SK-N-SH (cell line): ENCODE measurements around the gene FECH. TPM values are rescaled to one million over a fixed set of nuclear protein-coding genes. Genes with fewer than 3 reads are reported as not detected.

ENCODE experiments used
- CTCF ChIA-PET: fragments of 300-600, 350-600 bp; formaldehyde crosslinking; extraction: SDS; loops from one replicate; lab custom pipeline; 2021; lab: Yijun Ruan, JAX
- POLR2A ChIA-PET: fragments of 350-600 bp; sonication (Branson Sonifier 250); formaldehyde crosslinking; extraction: SDS; loops from one replicate; lab custom pipeline; 2020; ENCODE audit warnings: antibody characterized with exemption, inconsistent platforms; lab: Yijun Ruan, JAX
- DNase-seq: peaks from one replicate; pipeline ENCODE4 v3.0.0; 2012
- H2AFZ ChIP-seq: fragments of 200-600 bp; sonication (generic); 2 replicates; pipeline ENCODE4 v1.8.1; 2016; ENCODE audit warnings: antibody characterized with exemption, mild to moderate bottlenecking, low read depth
- H3F3A ChIP-seq: fragments of 200-600 bp; sonication (generic); replicated peaks from 2 replicates; pipeline ENCODE3; 2016; ENCODE audit warnings: antibody characterized with exemption, mild to moderate bottlenecking; ENCODE audit not compliant: insufficient read depth
- H3K27ac ChIP-seq, 2 experiments: fragments of 200-500 bp in 1 of 2; fragments of 200-600 bp in 1 of 2; sonication (Bioruptor generic) in 1 of 2; sonication (generic), shearing (Covaris generic) in 1 of 2; 2 replicates each; pipeline versions ENCODE4 v1.5.1 to v1.6.1; 2014 to 2016; ENCODE audit warnings: low read depth in 2 of 2, inconsistent platforms in 1 of 2, low read length in 1 of 2, mild to moderate bottlenecking in 1 of 2, mixed read lengths in 1 of 2
- H3K27me3 ChIP-seq: fragments of 200-600 bp; sonication (generic), shearing (Covaris generic); 2 replicates; pipeline ENCODE4 v1.6.1; 2016; ENCODE audit warnings: mixed run types; ENCODE audit not compliant: insufficient read depth
- H3K36me3 ChIP-seq, 2 experiments: fragments of 200-500 bp in 1 of 2; fragments of 200-600 bp in 1 of 2; sonication (Bioruptor generic) in 1 of 2; sonication (generic) in 1 of 2; replicated peaks in 1 of 2; 2 replicates each; pipeline versions ENCODE3 to v1.5.1; 2014 to 2016; ENCODE audit warnings: low read length in 1 of 2, mild to moderate bottlenecking in 1 of 2; ENCODE audit not compliant: insufficient read depth in 2 of 2, control insufficient read depth in 1 of 2
- H3K4me1 ChIP-seq, 2 experiments: fragments of 200-500 bp in 1 of 2; fragments of 200-600 bp in 1 of 2; sonication (Bioruptor generic) in 1 of 2; sonication (generic), shearing (Covaris generic) in 1 of 2; 2 replicates each; pipeline versions ENCODE4 v1.5.1 to v1.6.1; 2014 to 2016; ENCODE audit warnings: low read depth in 1 of 2, low read length in 1 of 2, mixed run types in 1 of 2; ENCODE audit not compliant: insufficient read depth in 2 of 2, control insufficient read depth in 1 of 2
- H3K4me2 ChIP-seq: fragments of 200-600 bp; sonication (generic), shearing (Covaris generic); 2 replicates; pipeline ENCODE4 v1.6.1; 2017; ENCODE audit warnings: mixed run types
- H3K4me3 ChIP-seq, 2 experiments: fragments of 200-500 bp in 1 of 2; fragments of 200-600 bp in 1 of 2; sonication (Bioruptor generic) in 1 of 2; sonication (generic), shearing (Covaris generic) in 1 of 2; 2 replicates each; pipeline versions ENCODE4 v1.5.1 to v1.8.1; 2014 to 2016; ENCODE audit warnings: low read depth in 2 of 2, inconsistent platforms in 1 of 2, low read length in 1 of 2, mild to moderate bottlenecking in 1 of 2, mixed read lengths in 1 of 2, moderate library complexity in 1 of 2
- H3K79me2 ChIP-seq: fragments of 200-600 bp; sonication (generic); 2 replicates; pipeline ENCODE4 v1.8.1; 2017; ENCODE audit warnings: mild to moderate bottlenecking; ENCODE audit not compliant: insufficient read depth
- H3K9ac ChIP-seq: fragments of 200-600 bp; sonication (generic); 2 replicates; pipeline ENCODE4 v1.6.1; 2017; ENCODE audit warnings: mixed run types
- H3K9me2 ChIP-seq: fragments of 200-600 bp; sonication (generic); 2 replicates; pipeline ENCODE4 v1.6.1; 2017; ENCODE audit warnings: mixed run types
- H3K9me3 ChIP-seq: fragments of 200-600 bp; sonication (generic); 2 replicates; pipeline ENCODE4 v1.6.1; 2017; ENCODE audit warnings: mixed run types, mild to moderate bottlenecking, moderate library complexity
- H4K20me1 ChIP-seq: fragments of 200-600 bp; sonication (generic); 2 replicates; pipeline ENCODE4 v1.6.1; 2017; ENCODE audit warnings: mild to moderate bottlenecking, mixed run types; ENCODE audit not compliant: insufficient read depth
- EZH2phosphoT487 ChIP-seq: fragments of 200-600 bp; sonication (generic); IDR thresholded peaks from 2 replicates; pipeline ENCODE4 v1.6.1; 2017; ENCODE audit warnings: low read depth, mixed run types, mild to moderate bottlenecking, antibody characterized with exemption, moderate library complexity, borderline replicate concordance
- GATA2 ChIP-seq: sonication (generic); formaldehyde crosslinking; IDR thresholded peaks from 2 replicates; pipeline ENCODE4 v1.5.0; 2020; ENCODE audit warnings: mild to moderate bottlenecking, missing genetic modification reagents
- MXI1 ChIP-seq: IDR thresholded peaks from 2 replicates; pipeline ENCODE4 v1.6.1; 2012; ENCODE audit warnings: mild to moderate bottlenecking, low read depth, low read length, improper control_type of control experiment
- POLR2AphosphoS5 ChIP-seq: IDR thresholded peaks from 2 replicates; pipeline ENCODE4 v1.6.1; 2012; ENCODE audit warnings: low read depth, low read length
- RAD21 ChIP-seq: IDR thresholded peaks from 2 replicates; pipeline ENCODE4 v1.6.1; 2012; ENCODE audit warnings: mild to moderate bottlenecking, low read length
- SIN3A ChIP-seq: IDR thresholded peaks from 2 replicates; pipeline ENCODE4 v1.6.1; 2012; ENCODE audit warnings: low read depth, mild to moderate bottlenecking, low read length, moderate library complexity, borderline replicate concordance
- WGBS: methylation state at CpG from one replicate; pipeline ENCODE4 v1.1.6; 2017; ENCODE audit warnings: low lambda C conversion rate; 5-methylcytosine and 5-hydroxymethylcytosine counted together
- polyA plus RNA-seq, 3 experiments: library from polyadenylated mRNA; depleted of rRNA; stranded (reverse); fragments of >200 nt; gene quantifications; 2 replicates each; pipeline ENCODE4 v1.2.3, GENCODE V29; 2012
- TF ChIP-seq, protein P1 (sequence below): IDR thresholded peaks from 2 replicates; pipeline ENCODE4 v1.6.1; 2012; ENCODE audit warnings: mild to moderate bottlenecking, low read depth, low read length, moderate library complexity
- TF ChIP-seq, protein P2 (sequence below): fragments of 150-350 bp; IDR thresholded peaks from 2 replicates; pipeline ENCODE4 v1.6.1; 2016; ENCODE audit warnings: mild to moderate bottlenecking, low read depth, low read length
- TF ChIP-seq, protein P3 (sequence below): IDR thresholded peaks from 2 replicates; pipeline ENCODE4 v1.4.0; 2012; ENCODE audit warnings: low read depth, borderline replicate concordance

The FECH gene
- polyA plus RNA-seq, 1 of the 3 experiments (the other 2 are of a cell fraction): 44.4 TPM

DNA sequence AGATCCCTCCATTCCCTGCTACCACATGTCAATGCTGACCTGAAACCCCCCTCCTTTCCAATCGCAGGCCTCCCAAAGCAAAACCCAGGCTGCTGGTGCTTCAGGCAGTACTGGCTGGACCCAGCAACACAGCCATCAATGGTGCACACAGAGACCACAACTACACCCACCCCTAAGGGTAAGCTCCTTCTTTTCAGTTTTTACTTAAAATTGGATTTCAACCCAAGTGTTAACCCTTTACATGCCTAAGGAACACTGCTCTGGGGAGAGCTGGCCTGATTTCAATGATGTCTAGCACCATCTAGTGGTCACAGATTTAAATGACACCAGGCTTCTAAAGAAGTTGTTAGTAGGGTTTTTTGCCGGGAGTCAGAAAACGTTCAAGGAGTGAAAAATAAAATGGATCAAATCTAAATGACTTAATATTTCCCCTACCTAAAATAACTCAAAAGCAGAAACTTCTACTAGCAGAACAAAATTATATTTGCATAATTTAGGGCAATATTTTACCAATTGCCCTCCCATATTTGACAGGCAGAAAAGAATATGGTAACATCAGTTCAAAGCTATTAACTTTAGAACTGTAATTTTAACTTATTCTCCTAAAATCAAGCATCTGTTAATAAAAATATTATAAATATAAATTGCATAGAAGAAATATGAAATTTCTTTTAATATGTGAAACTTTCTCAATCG is 24.6 kb downstream of the FECH start (continued):
- TF ChIP-seq, protein P1, sequence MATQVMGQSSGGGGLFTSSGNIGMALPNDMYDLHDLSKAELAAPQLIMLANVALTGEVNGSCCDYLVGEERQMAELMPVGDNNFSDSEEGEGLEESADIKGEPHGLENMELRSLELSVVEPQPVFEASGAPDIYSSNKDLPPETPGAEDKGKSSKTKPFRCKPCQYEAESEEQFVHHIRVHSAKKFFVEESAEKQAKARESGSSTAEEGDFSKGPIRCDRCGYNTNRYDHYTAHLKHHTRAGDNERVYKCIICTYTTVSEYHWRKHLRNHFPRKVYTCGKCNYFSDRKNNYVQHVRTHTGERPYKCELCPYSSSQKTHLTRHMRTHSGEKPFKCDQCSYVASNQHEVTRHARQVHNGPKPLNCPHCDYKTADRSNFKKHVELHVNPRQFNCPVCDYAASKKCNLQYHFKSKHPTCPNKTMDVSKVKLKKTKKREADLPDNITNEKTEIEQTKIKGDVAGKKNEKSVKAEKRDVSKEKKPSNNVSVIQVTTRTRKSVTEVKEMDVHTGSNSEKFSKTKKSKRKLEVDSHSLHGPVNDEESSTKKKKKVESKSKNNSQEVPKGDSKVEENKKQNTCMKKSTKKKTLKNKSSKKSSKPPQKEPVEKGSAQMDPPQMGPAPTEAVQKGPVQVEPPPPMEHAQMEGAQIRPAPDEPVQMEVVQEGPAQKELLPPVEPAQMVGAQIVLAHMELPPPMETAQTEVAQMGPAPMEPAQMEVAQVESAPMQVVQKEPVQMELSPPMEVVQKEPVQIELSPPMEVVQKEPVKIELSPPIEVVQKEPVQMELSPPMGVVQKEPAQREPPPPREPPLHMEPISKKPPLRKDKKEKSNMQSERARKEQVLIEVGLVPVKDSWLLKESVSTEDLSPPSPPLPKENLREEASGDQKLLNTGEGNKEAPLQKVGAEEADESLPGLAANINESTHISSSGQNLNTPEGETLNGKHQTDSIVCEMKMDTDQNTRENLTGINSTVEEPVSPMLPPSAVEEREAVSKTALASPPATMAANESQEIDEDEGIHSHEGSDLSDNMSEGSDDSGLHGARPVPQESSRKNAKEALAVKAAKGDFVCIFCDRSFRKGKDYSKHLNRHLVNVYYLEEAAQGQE: no peak
- TF ChIP-seq RAD21 (peak; percentile 80), SIN3A (no peak), EZH2phosphoT487 (no peak), MXI1 (no peak), POLR2AphosphoS5 (no peak)
- TF ChIP-seq, protein P2, sequence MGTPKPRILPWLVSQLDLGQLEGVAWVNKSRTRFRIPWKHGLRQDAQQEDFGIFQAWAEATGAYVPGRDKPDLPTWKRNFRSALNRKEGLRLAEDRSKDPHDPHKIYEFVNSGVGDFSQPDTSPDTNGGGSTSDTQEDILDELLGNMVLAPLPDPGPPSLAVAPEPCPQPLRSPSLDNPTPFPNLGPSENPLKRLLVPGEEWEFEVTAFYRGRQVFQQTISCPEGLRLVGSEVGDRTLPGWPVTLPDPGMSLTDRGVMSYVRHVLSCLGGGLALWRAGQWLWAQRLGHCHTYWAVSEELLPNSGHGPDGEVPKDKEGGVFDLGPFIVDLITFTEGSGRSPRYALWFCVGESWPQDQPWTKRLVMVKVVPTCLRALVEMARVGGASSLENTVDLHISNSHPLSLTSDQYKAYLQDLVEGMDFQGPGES: no peak
- TF ChIP-seq, protein P3, sequence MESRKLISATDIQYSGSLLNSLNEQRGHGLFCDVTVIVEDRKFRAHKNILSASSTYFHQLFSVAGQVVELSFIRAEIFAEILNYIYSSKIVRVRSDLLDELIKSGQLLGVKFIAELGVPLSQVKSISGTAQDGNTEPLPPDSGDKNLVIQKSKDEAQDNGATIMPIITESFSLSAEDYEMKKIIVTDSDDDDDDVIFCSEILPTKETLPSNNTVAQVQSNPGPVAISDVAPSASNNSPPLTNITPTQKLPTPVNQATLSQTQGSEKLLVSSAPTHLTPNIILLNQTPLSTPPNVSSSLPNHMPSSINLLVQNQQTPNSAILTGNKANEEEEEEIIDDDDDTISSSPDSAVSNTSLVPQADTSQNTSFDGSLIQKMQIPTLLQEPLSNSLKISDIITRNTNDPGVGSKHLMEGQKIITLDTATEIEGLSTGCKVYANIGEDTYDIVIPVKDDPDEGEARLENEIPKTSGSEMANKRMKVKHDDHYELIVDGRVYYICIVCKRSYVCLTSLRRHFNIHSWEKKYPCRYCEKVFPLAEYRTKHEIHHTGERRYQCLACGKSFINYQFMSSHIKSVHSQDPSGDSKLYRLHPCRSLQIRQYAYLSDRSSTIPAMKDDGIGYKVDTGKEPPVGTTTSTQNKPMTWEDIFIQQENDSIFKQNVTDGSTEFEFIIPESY: no peak

DNA sequence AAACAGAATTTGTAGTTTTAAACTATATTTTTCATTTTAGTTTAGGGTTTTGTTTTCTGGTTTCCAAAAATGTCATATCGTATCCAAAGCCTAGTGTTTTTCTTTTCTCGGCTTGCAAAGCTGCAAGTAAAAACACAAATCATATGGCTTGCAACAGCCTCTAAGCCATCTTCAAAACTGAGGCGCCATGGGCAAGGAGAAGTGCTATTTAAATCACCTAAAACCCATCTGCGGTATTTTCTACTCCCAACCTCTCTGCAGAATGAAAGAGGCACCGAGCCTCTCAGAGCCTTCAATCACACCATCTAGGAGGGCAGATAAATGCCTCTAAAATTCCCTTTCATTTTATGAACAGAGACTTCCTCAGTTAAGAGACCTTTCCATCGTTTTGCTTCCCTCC is 25.2 kb downstream of the FECH start:
- no peak overlapping the region for H3K27ac ChIP-seq
- no peak for DNase-seq
- no peak overlapping the region for H3K4me2 ChIP-seq
- POLR2A ChIA-PET: interaction anchor here (1.1 kb wide), 1 partner anchor 18 kb away, joined by 3 read pairs; no protein-coding TSS in a partner anchor
- peaks cover 0 to 3% of the 10 kb centered on the region in 2 experiments; a peak in 1 of 4 replicates for H3K4me1 ChIP-seq
- H3K79me2 ChIP-seq: no peaks in the 10 kb centered on the region
- H2AFZ ChIP-seq: no peak overlapping the region
- TF ChIP-seq GATA2: no peak
- TF ChIP-seq, all 33 proteins: peak for 0
- Histone ChIP-seq H3K9me3 (no peaks in the 10 kb centered on the region), H3F3A (no peaks in the 10 kb centered on the region), H3K27me3 (no peaks in the 10 kb centered on the region), H3K4me3 (no peak overlapping the region), H3K9ac (no peak overlapping the region), H3K9me2 (no peaks in the 10 kb centered on the region), H4K20me1 (no peaks in the 10 kb centered on the region), H3K36me3 (peaks cover 23 to 38% of the 10 kb centered on the region in 2 experiments)
- WGBS: 88% methylated on average over 6 of the region's 6 CpGs
- CTCF ChIA-PET: interaction anchor here (0.6 to 7.9 kb wide), 37 partner anchors 8 to 864 kb away, joined by 3 to 63 read pairs (median 4); partner anchors contain the start of gene FECH
